ENCODE results near the gene SCN2A. TPM values are rescaled to one million over a fixed set of nuclear protein-coding genes. Genes with fewer than 3 reads are reported as not detected.

The SCN2A gene
- total RNA-seq, 4 donors from 2014 or later = 0.36 to 1.8 (median 0.56) TPM; not detected in 1

GRCh38 chr2:165277295-165277694 is 38.1 kb downstream of the SCN2A start:
- no peak for TF ChIP-seq CTCF (IDR thresholded peaks at IDR 0.05)
- ATAC-seq (ENCODE audit: low FRiP score) = no peak
- DNase-seq (ENCODE audit: low spot score) = no peak

GRCh38 chr2:165277860-165278656 is 38.8 kb downstream of the SCN2A start:
- no peak for TF ChIP-seq CTCF (IDR thresholded peaks at IDR 0.05)
- ATAC-seq (ENCODE audit: low FRiP score) (no peak), DNase-seq (ENCODE audit: low spot score) (no peak)

- no peak for DNase-seq (ENCODE audit: low spot score)
- ATAC-seq (ENCODE audit: low FRiP score) = no peak
- TF ChIP-seq CTCF (IDR thresholded peaks at IDR 0.05) = no peak
Observed at GRCh38 chr2:165280356-165280755, 41.1 kb downstream of the SCN2A start.

GRCh38 chr2:165281387-165281786 is 42.2 kb downstream of the SCN2A start:
- DNase-seq (ENCODE audit: low spot score) = no peak
- no peak for TF ChIP-seq CTCF (IDR thresholded peaks at IDR 0.05)
- no peak for ATAC-seq (ENCODE audit: low FRiP score)

GRCh38 chr2:165283342-165283741 is 44.1 kb downstream of the SCN2A start:
- ATAC-seq (ENCODE audit: low FRiP score) = no peak
- TF ChIP-seq CTCF (IDR thresholded peaks at IDR 0.05) = no peak
- DNase-seq (ENCODE audit: low spot score) = no peak

GRCh38 chr2:165287094-165287778 is 48.0 kb downstream of the SCN2A start:
- no peak for TF ChIP-seq CTCF (IDR thresholded peaks at IDR 0.05)
- DNase-seq (ENCODE audit: low spot score) = no peak
- no peak for ATAC-seq (ENCODE audit: low FRiP score)

GRCh38 chr2:165289069-165289468 is 49.9 kb downstream of the SCN2A start:
- DNase-seq (ENCODE audit: low spot score) (no peak), ATAC-seq (ENCODE audit: low FRiP score) (no peak)
- no peak for TF ChIP-seq CTCF (IDR thresholded peaks at IDR 0.05)
